ENCODE results near the gene DDX42.

GRCh38 chr17:63853260-63853659 lies 79.3 kb downstream of the DDX42 start:
- TF ChIP-seq POLR2A (IDR thresholded peaks at IDR 0.05; ENCODE audit: borderline replicate concordance, extremely low read depth, insufficient read depth, insufficient read length), result no peak
- TF ChIP-seq, protein P1, sequence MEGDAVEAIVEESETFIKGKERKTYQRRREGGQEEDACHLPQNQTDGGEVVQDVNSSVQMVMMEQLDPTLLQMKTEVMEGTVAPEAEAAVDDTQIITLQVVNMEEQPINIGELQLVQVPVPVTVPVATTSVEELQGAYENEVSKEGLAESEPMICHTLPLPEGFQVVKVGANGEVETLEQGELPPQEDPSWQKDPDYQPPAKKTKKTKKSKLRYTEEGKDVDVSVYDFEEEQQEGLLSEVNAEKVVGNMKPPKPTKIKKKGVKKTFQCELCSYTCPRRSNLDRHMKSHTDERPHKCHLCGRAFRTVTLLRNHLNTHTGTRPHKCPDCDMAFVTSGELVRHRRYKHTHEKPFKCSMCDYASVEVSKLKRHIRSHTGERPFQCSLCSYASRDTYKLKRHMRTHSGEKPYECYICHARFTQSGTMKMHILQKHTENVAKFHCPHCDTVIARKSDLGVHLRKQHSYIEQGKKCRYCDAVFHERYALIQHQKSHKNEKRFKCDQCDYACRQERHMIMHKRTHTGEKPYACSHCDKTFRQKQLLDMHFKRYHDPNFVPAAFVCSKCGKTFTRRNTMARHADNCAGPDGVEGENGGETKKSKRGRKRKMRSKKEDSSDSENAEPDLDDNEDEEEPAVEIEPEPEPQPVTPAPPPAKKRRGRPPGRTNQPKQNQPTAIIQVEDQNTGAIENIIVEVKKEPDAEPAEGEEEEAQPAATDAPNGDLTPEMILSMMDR (IDR thresholded peaks at IDR 0.05 in 2 of 3, conservative IDR thresholded peaks at IDR 0.05 in 1 of 3; ENCODE audit: borderline replicate concordance in 1 of 3, insufficient read depth in 1 of 3, low read depth in 2 of 3, low read length in 2 of 3), result no peak
- TF ChIP-seq RAD21 (IDR thresholded peaks at IDR 0.05; ENCODE audit: low read depth), result no peak
- TF ChIP-seq, protein P2, sequence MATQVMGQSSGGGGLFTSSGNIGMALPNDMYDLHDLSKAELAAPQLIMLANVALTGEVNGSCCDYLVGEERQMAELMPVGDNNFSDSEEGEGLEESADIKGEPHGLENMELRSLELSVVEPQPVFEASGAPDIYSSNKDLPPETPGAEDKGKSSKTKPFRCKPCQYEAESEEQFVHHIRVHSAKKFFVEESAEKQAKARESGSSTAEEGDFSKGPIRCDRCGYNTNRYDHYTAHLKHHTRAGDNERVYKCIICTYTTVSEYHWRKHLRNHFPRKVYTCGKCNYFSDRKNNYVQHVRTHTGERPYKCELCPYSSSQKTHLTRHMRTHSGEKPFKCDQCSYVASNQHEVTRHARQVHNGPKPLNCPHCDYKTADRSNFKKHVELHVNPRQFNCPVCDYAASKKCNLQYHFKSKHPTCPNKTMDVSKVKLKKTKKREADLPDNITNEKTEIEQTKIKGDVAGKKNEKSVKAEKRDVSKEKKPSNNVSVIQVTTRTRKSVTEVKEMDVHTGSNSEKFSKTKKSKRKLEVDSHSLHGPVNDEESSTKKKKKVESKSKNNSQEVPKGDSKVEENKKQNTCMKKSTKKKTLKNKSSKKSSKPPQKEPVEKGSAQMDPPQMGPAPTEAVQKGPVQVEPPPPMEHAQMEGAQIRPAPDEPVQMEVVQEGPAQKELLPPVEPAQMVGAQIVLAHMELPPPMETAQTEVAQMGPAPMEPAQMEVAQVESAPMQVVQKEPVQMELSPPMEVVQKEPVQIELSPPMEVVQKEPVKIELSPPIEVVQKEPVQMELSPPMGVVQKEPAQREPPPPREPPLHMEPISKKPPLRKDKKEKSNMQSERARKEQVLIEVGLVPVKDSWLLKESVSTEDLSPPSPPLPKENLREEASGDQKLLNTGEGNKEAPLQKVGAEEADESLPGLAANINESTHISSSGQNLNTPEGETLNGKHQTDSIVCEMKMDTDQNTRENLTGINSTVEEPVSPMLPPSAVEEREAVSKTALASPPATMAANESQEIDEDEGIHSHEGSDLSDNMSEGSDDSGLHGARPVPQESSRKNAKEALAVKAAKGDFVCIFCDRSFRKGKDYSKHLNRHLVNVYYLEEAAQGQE (IDR thresholded peaks at IDR 0.05; ENCODE audit: low read depth), result no peak
- TF ChIP-seq EGR1 (IDR thresholded peaks at IDR 0.05; ENCODE audit: low read depth), result no peak
- no peak for TF ChIP-seq JUND (IDR thresholded peaks at IDR 0.05)
